ENCODE measurements around the gene CALB2.

DNA sequence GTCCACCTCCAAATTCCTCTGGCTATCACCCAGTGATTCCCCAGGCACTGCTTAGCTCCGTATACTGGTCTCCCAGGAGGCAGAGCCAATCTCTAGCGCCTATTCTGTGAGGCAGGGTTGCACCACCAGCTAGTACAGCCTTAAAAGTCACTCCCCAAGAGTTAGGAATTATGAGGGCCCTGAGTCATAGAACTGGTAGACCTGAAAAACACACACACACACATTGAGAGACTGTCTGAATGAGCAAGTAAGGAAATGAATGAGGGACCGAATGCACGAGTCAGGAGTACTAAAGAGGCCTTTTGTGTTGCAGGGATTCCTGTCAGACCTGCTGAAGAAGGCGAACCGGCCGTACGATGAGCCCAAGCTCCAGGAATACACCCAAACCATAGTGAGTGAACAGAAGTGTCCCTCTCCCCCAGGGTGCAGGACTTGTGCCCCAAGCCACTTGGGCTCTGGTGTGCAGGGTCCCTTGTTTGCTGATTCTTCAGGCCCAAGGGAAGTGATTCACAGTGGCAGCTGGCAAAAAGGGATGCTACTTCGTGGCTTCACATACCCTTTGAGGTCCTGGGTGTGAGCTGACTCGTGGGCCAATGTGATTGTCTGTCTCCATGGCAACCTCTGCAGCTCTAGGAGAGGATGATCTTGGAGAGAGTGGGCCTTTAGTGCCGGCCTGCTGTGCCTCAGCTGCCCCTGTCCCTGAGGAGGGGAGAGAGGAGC, 24.7 kb downstream of the CALB2 start:
- TF ChIP-seq, protein P1, sequence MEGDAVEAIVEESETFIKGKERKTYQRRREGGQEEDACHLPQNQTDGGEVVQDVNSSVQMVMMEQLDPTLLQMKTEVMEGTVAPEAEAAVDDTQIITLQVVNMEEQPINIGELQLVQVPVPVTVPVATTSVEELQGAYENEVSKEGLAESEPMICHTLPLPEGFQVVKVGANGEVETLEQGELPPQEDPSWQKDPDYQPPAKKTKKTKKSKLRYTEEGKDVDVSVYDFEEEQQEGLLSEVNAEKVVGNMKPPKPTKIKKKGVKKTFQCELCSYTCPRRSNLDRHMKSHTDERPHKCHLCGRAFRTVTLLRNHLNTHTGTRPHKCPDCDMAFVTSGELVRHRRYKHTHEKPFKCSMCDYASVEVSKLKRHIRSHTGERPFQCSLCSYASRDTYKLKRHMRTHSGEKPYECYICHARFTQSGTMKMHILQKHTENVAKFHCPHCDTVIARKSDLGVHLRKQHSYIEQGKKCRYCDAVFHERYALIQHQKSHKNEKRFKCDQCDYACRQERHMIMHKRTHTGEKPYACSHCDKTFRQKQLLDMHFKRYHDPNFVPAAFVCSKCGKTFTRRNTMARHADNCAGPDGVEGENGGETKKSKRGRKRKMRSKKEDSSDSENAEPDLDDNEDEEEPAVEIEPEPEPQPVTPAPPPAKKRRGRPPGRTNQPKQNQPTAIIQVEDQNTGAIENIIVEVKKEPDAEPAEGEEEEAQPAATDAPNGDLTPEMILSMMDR (IDR thresholded peaks at IDR 0.05) = no peak
- TF ChIP-seq POLR2A (IDR thresholded peaks at IDR 0.05) = no peak
